Karpas-422 (cell line): ENCODE results near the gene DUSP12. TPM values are rescaled to one million over a fixed set of nuclear protein-coding genes. Genes with fewer than 3 reads are reported as not detected.
"Not testable (repeated sequence)": the region's sequence is repeated elsewhere in the genome, so short reads cannot be mapped to it uniquely, and the experiment has no call there.

Experiments used
- DNase-seq: peaks from one replicate; pipeline ENCODE4 v3.0.0-alpha.2; 2015
- H2AFZ ChIP-seq: fragments of 200-600 bp; sonication (generic); 2 replicates; pipeline ENCODE4 v1.6.1; 2014; ENCODE audit warnings: antibody characterized with exemption, low read length, mixed read lengths
- H3K27ac ChIP-seq: fragments of 200-600 bp; sonication (generic); 2 replicates; pipeline ENCODE4 v1.5.1; 2014; ENCODE audit warnings: mild to moderate bottlenecking, low read length, moderate library complexity
- H3K27me3 ChIP-seq: fragments of 200-600 bp; sonication (generic); 2 replicates; pipeline ENCODE4 v1.6.1; 2014; ENCODE audit warnings: low read length, mixed read lengths
- H3K36me3 ChIP-seq: fragments of 200-600 bp; sonication (generic); 2 replicates; pipeline ENCODE4 v1.6.1; 2014; ENCODE audit warnings: low read length, mixed read lengths; ENCODE audit not compliant: insufficient read depth
- H3K4me1 ChIP-seq: fragments of 200-600 bp; sonication (generic); 2 replicates; pipeline ENCODE4 v1.6.1; 2014; ENCODE audit warnings: mild to moderate bottlenecking, low read length, mixed read lengths
- H3K4me2 ChIP-seq: fragments of 200-600 bp; sonication (generic); 2 replicates; pipeline ENCODE4 v1.6.1; 2014; ENCODE audit warnings: low read length, low read depth, mild to moderate bottlenecking; ENCODE audit not compliant: poor library complexity, severe bottlenecking
- H3K4me3 ChIP-seq: fragments of 200-600 bp; sonication (generic); 2 replicates; pipeline ENCODE4 v1.5.1; 2014; ENCODE audit warnings: mild to moderate bottlenecking, antibody characterized with exemption, low read length, mixed read lengths
- H3K79me2 ChIP-seq: fragments of 200-600 bp; sonication (generic); 2 replicates; pipeline ENCODE4 v1.6.1; 2014; ENCODE audit warnings: mild to moderate bottlenecking, low read length, mixed read lengths
- H3K9ac ChIP-seq: fragments of 200-600 bp; sonication (generic); 2 replicates; pipeline ENCODE4 v1.6.0; 2014; ENCODE audit warnings: low read length
- H3K9me2 ChIP-seq: fragments of 200-600 bp; sonication (generic), shearing (Covaris generic); replicated peaks from 2 replicates; pipeline ENCODE4 v1.6.0; 2014; ENCODE audit warnings: mild to moderate bottlenecking, low read length, moderate library complexity; ENCODE audit not compliant: insufficient read depth
- H3K9me3 ChIP-seq: fragments of 300-700, 200-600 bp; sonication (generic); 2 replicates; pipeline ENCODE4 v1.6.1; 2014; ENCODE audit warnings: low read length, mixed read lengths
- H4K20me1 ChIP-seq: fragments of 200-600 bp; sonication (generic); 2 replicates; pipeline ENCODE4 v1.6.1; 2014; ENCODE audit warnings: mild to moderate bottlenecking, antibody characterized with exemption, low read length, low read depth; ENCODE audit not compliant: insufficient read depth
- total RNA-seq: library from RNA; depleted of rRNA; stranded (reverse); fragments of >200 nt; shearing (Covaris generic); gene quantifications from 2 replicates; pipeline ENCODE4 v1.2.3, GENCODE V29; 2014; ENCODE audit warnings: low replicate concordance

Gene DUSP12
- total RNA-seq, 1 experiment from 2014 or later = 87.8 TPM

DNA sequence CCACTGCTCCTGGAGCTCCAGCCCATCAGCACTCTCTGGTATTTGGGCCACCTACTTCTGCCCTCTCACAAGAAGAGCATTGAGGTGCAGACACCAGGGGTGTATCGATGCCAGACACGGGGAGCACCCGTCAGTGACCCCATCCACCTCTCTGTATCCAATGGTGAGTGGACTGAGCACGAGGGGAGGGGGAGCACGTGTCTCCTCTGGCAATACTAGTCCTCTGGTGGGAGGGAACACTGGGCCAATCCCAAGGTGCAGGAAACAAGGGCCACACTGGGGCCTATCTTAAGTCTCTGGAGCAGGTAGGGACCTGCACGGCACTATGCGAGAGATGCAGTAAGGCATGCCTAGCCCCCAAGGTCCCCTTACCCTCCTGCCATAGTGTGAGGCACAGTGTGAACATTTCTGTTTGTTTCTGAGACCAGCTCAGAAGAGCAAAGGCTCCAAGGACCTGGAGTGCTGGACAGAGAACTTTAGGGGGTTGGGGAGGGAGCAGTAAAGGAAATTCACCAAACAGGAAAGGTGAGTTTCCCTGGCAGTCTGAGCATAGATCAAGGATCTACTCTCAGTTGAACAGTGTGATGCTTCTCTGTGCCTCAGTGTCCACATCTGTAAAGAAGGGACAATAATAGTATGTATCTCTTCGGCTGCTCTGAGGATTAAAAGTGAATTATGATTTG lies 26.0 kb upstream of the DUSP12 start:
- DNase-seq = peak; percentile 75
- Histone ChIP-seq H3K4me2 (peak overlapping the region; percentile 86), H3K4me1 (peaks cover 95% of the 10 kb centered on the region)

DNA sequence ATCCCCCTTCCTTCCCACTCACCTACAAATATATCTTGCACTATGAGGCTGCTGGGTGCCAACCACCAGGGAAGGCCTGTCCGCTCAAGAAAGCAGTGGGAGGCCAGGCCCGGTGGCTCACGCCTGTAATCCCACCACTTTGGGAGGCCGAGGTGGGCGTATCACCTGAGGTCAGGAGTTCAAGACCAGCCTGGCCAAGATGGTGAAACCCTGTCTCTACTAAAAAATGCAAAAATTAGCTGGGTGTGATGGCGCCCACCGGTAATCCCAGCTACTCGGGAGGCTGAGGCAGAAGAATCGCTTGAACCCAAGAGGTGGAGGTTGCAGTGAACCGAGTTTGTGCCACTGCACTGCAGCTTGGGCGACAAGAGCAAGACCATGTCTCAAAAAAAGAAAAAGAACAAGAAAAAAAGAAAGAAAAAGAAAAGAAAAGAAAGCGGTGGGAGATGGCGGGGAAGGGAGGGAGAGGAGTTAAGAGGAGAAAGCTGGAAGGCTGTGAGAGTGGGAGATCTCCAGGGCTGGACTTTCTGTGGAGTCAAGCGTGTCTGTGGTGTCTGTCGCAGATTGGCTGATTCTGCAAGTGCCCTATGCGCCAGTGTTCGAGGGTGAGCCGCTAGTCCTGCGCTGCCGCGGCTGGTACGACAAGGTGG lies 24.2 kb upstream of the DUSP12 start:
- H3K4me1 ChIP-seq = peaks cover 79% of the 10 kb centered on the region
- H3K36me3 ChIP-seq = peaks cover 52% of the 10 kb centered on the region
- not testable (repeated sequence) for H3K9me3 ChIP-seq, H3K9me2 ChIP-seq, DNase-seq, H3K27me3 ChIP-seq, H2AFZ ChIP-seq
- H3K27ac ChIP-seq = peak overlapping the region; percentile 95
- peak overlapping the region; percentile 86 for H3K4me2 ChIP-seq
- H3K9ac ChIP-seq = peak overlapping the region; percentile 80
- peaks cover 60% of the 10 kb centered on the region for H4K20me1 ChIP-seq
- H3K4me3 ChIP-seq = peak overlapping the region; percentile 70
- peaks cover 22% of the 10 kb centered on the region for H3K79me2 ChIP-seq

More for the DNA sequence above, 26.0 kb upstream of the DUSP12 start:
- Histone ChIP-seq H3K36me3 (peaks cover 52% of the 10 kb centered on the region), H3K9me3 (no peaks in the 10 kb centered on the region), H3K27me3 (no peaks in the 10 kb centered on the region), H3K9ac (peak overlapping the region; percentile 80), H3K4me3 (peak overlapping the region; percentile 70), H3K79me2 (peaks cover 22% of the 10 kb centered on the region), H3K27ac (peak overlapping the region; percentile 95), H4K20me1 (peaks cover 54% of the 10 kb centered on the region), H2AFZ (no peak overlapping the region), H3K9me2 (no peaks in the 10 kb centered on the region)

DNA sequence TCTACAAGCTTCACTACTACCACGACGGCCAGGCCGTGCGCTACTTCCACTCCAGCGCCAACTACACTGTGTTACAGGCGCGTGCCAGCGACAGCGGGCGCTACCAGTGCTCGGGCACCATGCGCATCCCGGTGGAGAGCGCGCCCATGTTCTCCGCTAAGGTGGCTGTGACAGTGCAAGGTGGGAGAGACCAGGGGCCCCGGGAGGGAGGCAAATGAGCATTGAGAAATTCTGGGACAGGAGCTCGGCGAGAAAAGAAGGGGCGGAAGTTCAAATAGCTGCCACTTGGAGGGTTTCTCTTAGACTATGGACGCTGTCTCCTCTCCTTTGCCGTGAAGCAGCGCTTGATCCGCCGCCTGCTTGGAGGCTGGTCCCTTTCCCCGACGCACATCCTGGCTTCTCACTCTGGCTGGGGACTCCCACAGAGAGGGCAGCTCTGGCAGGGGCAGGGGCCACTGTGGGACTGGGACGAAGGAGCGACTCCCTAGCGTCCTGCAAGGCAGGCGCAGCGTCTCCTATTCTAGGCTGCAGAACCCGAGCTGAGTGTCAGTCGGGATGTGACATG lies 23.6 kb upstream of the DUSP12 start:
- Histone ChIP-seq H3K27me3 (no peaks in the 10 kb centered on the region), H2AFZ (no peak overlapping the region), H4K20me1 (peaks cover 60% of the 10 kb centered on the region), H3K79me2 (peaks cover 22% of the 10 kb centered on the region), H3K4me1 (peaks cover 73% of the 10 kb centered on the region), H3K4me2 (peak overlapping the region; percentile 86), H3K9ac (peak overlapping the region; percentile 80), H3K9me2 (no peaks in the 10 kb centered on the region), H3K4me3 (peak overlapping the region; percentile 70), H3K27ac (peak overlapping the region; percentile 95), H3K9me3 (no peaks in the 10 kb centered on the region), H3K36me3 (peaks cover 52% of the 10 kb centered on the region)
- peak; percentile 86 for DNase-seq

DNA sequence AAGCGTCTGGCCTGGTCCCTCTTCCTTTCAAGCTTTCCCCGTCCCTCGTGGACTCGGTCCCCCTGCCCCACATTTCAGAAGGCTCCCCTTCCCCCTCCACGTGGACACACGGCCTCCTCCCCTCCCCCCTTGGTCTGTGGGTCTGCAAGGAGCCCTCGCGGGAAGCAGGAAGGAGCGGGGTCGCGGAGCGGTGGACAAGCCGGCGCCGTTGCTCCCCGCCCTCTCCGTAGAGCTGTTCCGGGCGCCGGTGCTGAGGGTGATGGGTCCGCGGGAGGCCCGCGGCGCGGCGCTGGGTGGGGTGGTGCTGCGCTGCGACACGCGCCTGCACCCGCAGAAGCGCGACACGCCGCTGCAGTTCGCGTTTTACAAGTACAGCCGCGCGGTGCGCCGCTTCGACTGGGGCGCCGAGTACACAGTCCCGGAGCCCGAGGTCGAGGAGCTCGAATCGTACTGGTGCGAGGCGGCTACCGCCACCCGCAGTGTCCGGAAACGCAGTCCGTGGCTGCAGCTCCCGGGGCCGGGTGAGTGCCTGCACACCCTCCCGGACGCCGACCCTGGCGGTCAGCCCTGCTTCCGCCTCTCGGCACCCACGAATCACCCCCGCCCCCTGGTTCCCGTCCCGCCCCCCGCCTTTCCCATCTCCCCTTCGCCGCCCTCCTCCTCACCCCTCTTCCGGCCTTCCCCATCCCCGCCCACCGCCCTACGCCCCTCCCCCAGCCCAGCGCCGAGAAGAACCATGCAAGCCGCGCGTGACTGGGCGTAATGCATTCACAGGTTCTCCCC lies 22.9 kb upstream of the DUSP12 start:
- H3K4me3 ChIP-seq = peak overlapping the region; percentile 70
- peaks cover 60% of the 10 kb centered on the region for H4K20me1 ChIP-seq
- H3K9ac ChIP-seq = peak overlapping the region; percentile 80
- H2AFZ ChIP-seq = no peak overlapping the region
- peaks cover 66% of the 10 kb centered on the region for H3K4me1 ChIP-seq
- H3K36me3 ChIP-seq = peaks cover 52% of the 10 kb centered on the region
- H3K4me2 ChIP-seq = peak overlapping the region; percentile 86
- peak; percentile 83 for DNase-seq
- peaks cover 19% of the 10 kb centered on the region for H3K79me2 ChIP-seq
- no peaks in the 10 kb centered on the region for H3K27me3 ChIP-seq
- H3K9me3 ChIP-seq = no peaks in the 10 kb centered on the region
- peak overlapping the region; percentile 95 for H3K27ac ChIP-seq
- H3K9me2 ChIP-seq = no peaks in the 10 kb centered on the region

DNA sequence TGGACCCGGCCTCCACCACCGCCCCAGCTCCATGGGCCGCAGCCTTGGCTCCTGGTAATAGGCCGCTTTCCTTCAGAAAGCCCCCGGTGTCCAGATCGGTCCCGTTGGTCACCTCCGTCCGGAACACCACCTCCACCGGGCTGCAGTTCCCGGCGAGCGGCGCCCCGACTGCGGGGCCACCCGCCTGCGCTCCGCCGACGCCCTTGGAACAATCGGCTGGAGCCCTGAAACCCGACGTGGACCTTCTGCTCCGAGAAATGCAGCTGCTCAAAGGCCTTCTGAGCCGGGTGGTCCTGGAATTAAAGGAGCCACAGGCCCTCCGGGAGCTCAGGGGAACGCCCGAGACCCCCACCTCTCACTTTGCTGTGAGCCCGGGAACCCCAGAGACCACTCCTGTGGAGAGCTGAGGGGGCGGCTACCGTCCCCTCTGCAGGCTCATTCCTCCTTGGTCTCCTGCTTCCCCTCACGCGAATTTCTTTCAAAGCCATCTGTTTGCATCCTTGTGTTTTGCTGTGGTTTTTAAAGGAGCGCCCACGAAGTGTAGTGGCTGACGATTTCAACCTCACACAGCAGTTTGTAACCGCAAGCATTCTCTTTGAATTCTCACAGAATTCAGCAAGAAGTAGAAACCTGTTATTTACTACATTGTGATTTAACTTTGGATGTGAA lies 22.2 kb upstream of the DUSP12 start:
- Histone ChIP-seq H3K27me3 (no peaks in the 10 kb centered on the region), H3K79me2 (peaks cover 12% of the 10 kb centered on the region), H3K36me3 (peaks cover 47% of the 10 kb centered on the region), H4K20me1 (peaks cover 55% of the 10 kb centered on the region), H3K9ac (no peak overlapping the region), H3K27ac (peak overlapping the region; percentile 28), H3K9me3 (no peaks in the 10 kb centered on the region), H3K9me2 (no peaks in the 10 kb centered on the region), H3K4me3 (no peak overlapping the region), H2AFZ (no peak overlapping the region), H3K4me1 (peaks cover 59% of the 10 kb centered on the region), H3K4me2 (peak overlapping the region; percentile 5)
- peak; percentile 56 for DNase-seq

DNA sequence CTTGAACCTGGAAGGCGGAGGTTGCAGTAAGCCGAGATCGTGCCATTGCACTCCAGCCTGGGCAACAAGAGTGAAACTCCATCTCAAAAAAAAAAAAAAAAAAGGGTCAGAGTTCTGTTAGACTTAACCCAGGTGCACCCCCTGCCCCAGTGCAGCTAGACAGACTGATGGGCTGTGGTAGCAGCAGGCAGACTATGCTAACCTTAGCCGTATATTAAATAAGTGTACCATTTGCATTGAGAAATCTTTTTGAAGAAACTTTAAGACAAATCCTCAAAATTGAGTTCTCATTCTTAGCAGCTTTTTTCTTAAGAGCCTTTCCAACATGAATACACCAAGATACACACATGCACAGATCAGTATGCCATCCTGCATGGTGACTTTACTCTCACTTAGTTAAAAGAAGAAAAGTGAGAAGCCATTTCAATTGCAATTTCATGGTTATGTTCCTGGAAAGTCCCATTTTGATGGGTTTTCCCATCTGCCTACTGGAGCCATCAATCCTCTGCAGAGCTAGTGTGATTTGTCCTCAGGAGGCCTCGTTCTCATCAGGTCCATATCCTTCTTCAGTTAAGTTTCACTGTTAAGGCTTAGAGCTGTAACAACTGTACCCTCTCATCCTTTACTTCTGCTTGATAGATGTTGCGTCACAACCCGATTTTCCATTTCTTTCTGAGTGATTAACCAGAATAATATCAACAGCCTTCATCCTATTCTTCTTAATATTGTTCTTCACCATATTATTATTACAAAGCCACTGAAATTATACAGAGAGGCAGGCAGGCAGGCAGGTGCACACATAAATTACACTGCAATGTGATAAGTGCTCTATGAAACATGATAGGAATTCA lies 21.0 kb upstream of the DUSP12 start:
- Histone ChIP-seq H3K9ac (no peak overlapping the region), H2AFZ (no peak overlapping the region), H3K4me1 (peaks cover 47% of the 10 kb centered on the region), H3K4me3 (no peak overlapping the region), H3K9me3 (no peaks in the 10 kb centered on the region), H3K79me2 (peaks cover 2% of the 10 kb centered on the region; the same call in 1 of the 2 replicates), H3K27ac (no peak overlapping the region), H3K36me3 (peaks cover 34% of the 10 kb centered on the region), H3K27me3 (no peaks in the 10 kb centered on the region), H3K9me2 (no peaks in the 10 kb centered on the region), H4K20me1 (peaks cover 43% of the 10 kb centered on the region), H3K4me2 (no peak overlapping the region)
- peak; percentile 77 for DNase-seq

DNA sequence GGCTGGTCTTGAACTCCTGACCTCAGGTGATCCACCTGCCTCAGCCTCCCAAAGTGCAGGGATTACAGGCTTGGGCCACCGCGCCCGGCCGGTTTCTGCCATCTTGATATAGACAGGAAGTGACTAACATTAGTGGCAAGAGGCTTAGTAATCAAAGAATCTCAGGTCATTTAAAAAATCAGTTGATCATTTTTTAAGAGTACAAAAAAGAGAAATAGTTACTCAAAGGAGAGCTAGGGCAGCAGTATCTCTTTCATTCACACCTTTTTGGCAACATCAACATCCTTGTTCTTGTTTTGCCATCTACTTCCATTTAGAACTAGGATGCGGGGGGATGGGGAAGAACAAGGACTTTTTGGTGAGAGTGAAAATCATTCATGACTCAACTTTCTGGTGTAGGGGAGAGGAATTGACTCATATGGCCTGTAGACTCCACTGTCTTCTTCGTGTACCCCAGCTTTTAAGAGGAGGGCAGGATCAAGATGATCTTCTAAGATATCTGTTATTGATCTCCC lies 19.5 kb upstream of the DUSP12 start:
- H2AFZ ChIP-seq = no peak overlapping the region
- no peak overlapping the region for H3K4me2 ChIP-seq
- H3K9me3 ChIP-seq = no peaks in the 10 kb centered on the region
- H3K79me2 ChIP-seq = no peaks in the 10 kb centered on the region
- H4K20me1 ChIP-seq = peaks cover 32% of the 10 kb centered on the region
- no peaks in the 10 kb centered on the region for H3K9me2 ChIP-seq
- no peak overlapping the region for H3K9ac ChIP-seq
- DNase-seq = peak; percentile 69
- no peak overlapping the region for H3K4me3 ChIP-seq
- peaks cover 22% of the 10 kb centered on the region for H3K36me3 ChIP-seq
- H3K4me1 ChIP-seq = peaks cover 32% of the 10 kb centered on the region
- H3K27me3 ChIP-seq = no peaks in the 10 kb centered on the region
- H3K27ac ChIP-seq = no peak overlapping the region
